ENCODE results near the gene HOGA1. TPM values are rescaled to one million over a fixed set of nuclear protein-coding genes. Genes with fewer than 3 reads are reported as not detected.
"Not testable (repeated sequence)": the region's sequence is repeated elsewhere in the genome, so short reads cannot be mapped to it uniquely, and the experiment has no call there.

HOGA1 gene
- total RNA-seq, 3 donors from 2014 or later, result 1.9 to 11.0 (median 2.3) TPM

- H3K9me3 ChIP-seq, result no peaks in the 10 kb centered on the region
- no peaks in the 10 kb centered on the region for H3K36me3 ChIP-seq
- no peak overlapping the region for H3K27ac ChIP-seq
- DNase-seq (ENCODE audit: low spot score in 2 of 2), result no peak
- intact Hi-C loops (cut with DNase I; ENCODE audit: low total_unique reads), result no loop called here
- H3K27me3 ChIP-seq, result no peaks in the 10 kb centered on the region
- H3K4me1 ChIP-seq, result no peaks in the 10 kb centered on the region
- no peak for TF ChIP-seq CTCF (IDR thresholded peaks at IDR 0.05)
- TF ChIP-seq POLR2AphosphoS5 (IDR thresholded peaks at IDR 0.05), result no peak
- no peak for TF ChIP-seq POLR2A (IDR thresholded peaks at IDR 0.05)
- H3K4me3 ChIP-seq, result no peak overlapping the region
Measured at GRCh38 chr10:97629289-97629688, 45.1 kb downstream of the HOGA1 start.

GRCh38 chr10:97631098-97631497 is 46.9 kb downstream of the HOGA1 start:
- Histone ChIP-seq H3K4me1 (no peaks in the 10 kb centered on the region), H3K9me3 (no peaks in the 10 kb centered on the region), H3K27ac (no peak overlapping the region), H3K4me3 (no peak overlapping the region), H3K36me3 (no peaks in the 10 kb centered on the region), H3K27me3 (no peaks in the 10 kb centered on the region)
- intact Hi-C loops (cut with DNase I; ENCODE audit: low total_unique reads), result no loop called here
- DNase-seq (ENCODE audit: low spot score in 2 of 2), result no peak
- TF ChIP-seq CTCF (IDR thresholded peaks at IDR 0.05) (no peak), POLR2A (IDR thresholded peaks at IDR 0.05) (no peak), POLR2AphosphoS5 (IDR thresholded peaks at IDR 0.05) (no peak)

GRCh38 chr10:97632949-97633884 is 49.0 kb downstream of the HOGA1 start, which contains the start of gene MORN4:
TSS of gene MORN4 (minus strand) at chr10:97633500. CDS start at chr10:97619653, 13,847 bp downstream.
- H3K27me3 ChIP-seq, result no peaks in the 10 kb centered on the region
- H3K4me1 ChIP-seq, result no peaks in the 10 kb centered on the region
- no peaks in the 10 kb centered on the region for H3K9me3 ChIP-seq
- intact Hi-C loops (cut with DNase I; ENCODE audit: low total_unique reads), result no loop called here
- H3K36me3 ChIP-seq, result no peaks in the 10 kb centered on the region
- H3K4me3 ChIP-seq, result peak within 1 kb of the TSS; percentile 75 to 96 (median 82)
- H3K27ac ChIP-seq, result peak within 1 kb of the TSS; percentile 65 to 69
- DNase-seq (ENCODE audit: low spot score in 2 of 2), result peak; percentile 93 to 95
- TF ChIP-seq POLR2AphosphoS5 (IDR thresholded peaks at IDR 0.05) (peak in 2 of 3 donors; percentile 50 to 67), POLR2A (IDR thresholded peaks at IDR 0.05) (no peak)

- DNase-seq (ENCODE audit: low spot score in 2 of 2), result no peak
- H3K4me3 ChIP-seq, result peak overlapping the region; percentile 75 to 96 (median 82)
- no peaks in the 10 kb centered on the region for H3K36me3 ChIP-seq
- H3K9me3 ChIP-seq, result no peaks in the 10 kb centered on the region
- H3K4me1 ChIP-seq, result no peaks in the 10 kb centered on the region
- no peak for TF ChIP-seq POLR2AphosphoS5 (IDR thresholded peaks at IDR 0.05)
- peak in 2 of 3 donors; percentile 41 to 50 for TF ChIP-seq CTCF (IDR thresholded peaks at IDR 0.05)
- TF ChIP-seq POLR2A (IDR thresholded peaks at IDR 0.05), result no peak
- intact Hi-C loops (cut with DNase I; ENCODE audit: low total_unique reads), result no loop called here
- H3K27ac ChIP-seq, result peak overlapping the region; percentile 65 to 69
- H3K27me3 ChIP-seq, result no peaks in the 10 kb centered on the region
Measured at GRCh38 chr10:97633921-97634320, 49.7 kb downstream of the HOGA1 start.

GRCh38 chr10:97635577-97635976 is 51.4 kb downstream of the HOGA1 start:
- Histone ChIP-seq H3K27me3 (no peaks in the 10 kb centered on the region), H3K4me1 (no peaks in the 10 kb centered on the region), H3K36me3 (no peaks in the 10 kb centered on the region), H3K27ac (no peak overlapping the region), H3K4me3 (no peak overlapping the region), H3K9me3 (no peaks in the 10 kb centered on the region)
- DNase-seq (ENCODE audit: low spot score in 2 of 2), result no peak
- TF ChIP-seq POLR2AphosphoS5 (IDR thresholded peaks at IDR 0.05), result no peak
- TF ChIP-seq CTCF (IDR thresholded peaks at IDR 0.05), result no peak
- no peak for TF ChIP-seq POLR2A (IDR thresholded peaks at IDR 0.05)
- intact Hi-C loops (cut with DNase I; ENCODE audit: low total_unique reads), result no loop called here

GRCh38 chr10:97639090-97639489 is 54.9 kb downstream of the HOGA1 start:
- not testable (repeated sequence) for H3K27ac ChIP-seq

More at GRCh38 chr10:97639090-97639489, 54.9 kb downstream of the HOGA1 start:
- H3K36me3 ChIP-seq; H3K9me3 ChIP-seq; H3K27me3 ChIP-seq; H3K4me1 ChIP-seq; intact Hi-C loops (cut with DNase I; ENCODE audit: low total_unique reads); DNase-seq (ENCODE audit: low spot score in 2 of 2); H3K4me3 ChIP-seq: not testable (repeated sequence)

All from breast epithelium (tissue), 4 donors.